Middle frontal gyrus (tissue), 1 donor: ENCODE measurements around the gene AGPAT2.
"Not testable (repeated sequence)": the region's sequence is repeated elsewhere in the genome, so short reads cannot be mapped to it uniquely, and the experiment has no call there.

Source experiments
- DNase-seq: peaks from one replicate; pipeline ENCODE4 v3.0.0-alpha.2; 2015; ENCODE audit warnings: low spot score; ENCODE audit errors: extremely low spot score

Gene AGPAT2

DNA sequence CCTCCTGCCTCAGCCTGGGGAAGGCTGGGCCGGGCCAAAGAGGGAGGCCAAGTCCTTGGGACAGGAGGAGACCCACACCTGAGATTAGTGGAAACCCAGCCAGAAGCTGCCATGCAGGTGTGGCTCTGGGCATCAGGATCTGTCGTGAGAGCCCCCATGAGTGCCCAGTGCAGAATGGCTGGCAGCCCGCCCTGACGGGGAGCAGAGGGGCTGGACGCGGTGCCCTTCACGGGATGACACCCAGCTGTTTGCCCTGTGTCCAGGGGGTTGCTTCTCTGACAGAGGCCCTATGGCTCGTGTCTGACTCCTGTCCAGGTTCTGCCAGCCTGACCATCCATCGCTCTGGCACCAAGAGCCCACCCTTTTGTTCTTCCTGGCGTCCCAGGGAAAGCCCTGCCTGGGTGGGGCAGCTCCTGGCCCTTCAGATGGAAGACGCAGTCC lies 33.7 kb upstream of the AGPAT2 start:
- DNase-seq: no peak

DNA sequence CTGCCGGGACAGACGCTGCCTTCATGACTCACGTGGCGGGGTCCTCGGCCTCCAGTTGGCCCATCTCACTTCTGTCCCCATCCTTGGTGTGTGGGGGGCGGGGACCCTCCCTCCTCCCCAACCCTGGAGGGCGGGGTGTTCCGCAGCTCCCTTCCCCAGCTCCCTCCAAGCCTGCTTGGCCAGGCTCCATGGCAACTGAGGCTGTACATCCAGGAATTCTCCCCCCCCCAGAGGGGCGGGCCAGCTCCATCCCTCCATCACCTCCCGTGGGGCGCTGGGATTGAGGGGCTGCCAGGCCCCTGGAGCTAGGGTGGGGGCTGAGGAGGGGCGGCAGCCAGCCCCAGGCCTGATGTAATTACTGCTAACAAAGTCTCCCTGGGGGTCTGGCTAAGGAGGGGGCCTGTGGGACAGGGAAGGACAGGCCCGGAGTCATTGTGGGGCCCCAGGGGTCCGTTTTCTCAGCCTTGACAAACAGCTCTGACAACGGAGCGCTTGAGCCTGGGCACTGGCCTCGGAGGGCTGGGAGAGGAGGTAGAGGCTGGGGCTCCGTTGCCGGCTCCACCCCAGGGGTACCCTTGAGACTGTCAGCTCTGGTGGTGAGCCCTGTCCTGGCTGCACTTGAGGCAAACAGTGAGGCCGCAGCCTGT lies 33.1 kb upstream of the AGPAT2 start:
- no peak for DNase-seq

DNA sequence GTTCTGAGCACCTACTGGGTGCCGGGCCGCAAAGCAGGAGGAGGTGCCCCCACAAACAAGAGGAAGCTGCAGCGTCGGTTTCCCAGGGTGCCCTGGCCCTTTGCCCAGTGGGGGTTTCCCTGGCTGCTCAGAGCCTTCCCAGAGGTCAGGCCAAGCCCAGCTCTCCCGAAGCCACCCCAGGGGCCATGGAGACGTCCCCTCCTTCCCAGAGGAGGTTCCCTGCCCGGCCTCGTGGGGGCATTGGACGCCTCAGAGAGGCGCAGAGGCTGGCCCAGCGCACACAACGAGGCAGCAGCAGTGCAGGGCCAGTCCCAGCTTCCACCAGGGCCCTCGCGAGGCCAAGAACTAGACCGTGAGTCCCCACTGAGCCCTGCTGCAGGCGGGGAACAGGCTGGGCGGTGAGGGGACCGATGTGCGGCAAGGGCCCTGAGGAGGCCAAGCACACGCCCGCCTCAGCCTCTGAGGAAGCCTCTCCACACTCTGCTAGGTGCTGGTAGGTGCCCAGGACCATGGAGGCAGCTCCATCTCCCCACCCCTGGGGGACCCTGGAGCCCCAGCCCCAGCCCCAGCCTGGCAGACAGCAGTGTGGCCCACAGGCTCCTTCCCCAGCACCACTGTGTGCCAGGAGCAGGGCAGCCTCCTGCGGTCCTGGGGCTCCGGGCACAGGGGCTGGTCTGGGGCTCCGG lies 32.1 kb upstream of the AGPAT2 start:
- no peak for DNase-seq

DNA sequence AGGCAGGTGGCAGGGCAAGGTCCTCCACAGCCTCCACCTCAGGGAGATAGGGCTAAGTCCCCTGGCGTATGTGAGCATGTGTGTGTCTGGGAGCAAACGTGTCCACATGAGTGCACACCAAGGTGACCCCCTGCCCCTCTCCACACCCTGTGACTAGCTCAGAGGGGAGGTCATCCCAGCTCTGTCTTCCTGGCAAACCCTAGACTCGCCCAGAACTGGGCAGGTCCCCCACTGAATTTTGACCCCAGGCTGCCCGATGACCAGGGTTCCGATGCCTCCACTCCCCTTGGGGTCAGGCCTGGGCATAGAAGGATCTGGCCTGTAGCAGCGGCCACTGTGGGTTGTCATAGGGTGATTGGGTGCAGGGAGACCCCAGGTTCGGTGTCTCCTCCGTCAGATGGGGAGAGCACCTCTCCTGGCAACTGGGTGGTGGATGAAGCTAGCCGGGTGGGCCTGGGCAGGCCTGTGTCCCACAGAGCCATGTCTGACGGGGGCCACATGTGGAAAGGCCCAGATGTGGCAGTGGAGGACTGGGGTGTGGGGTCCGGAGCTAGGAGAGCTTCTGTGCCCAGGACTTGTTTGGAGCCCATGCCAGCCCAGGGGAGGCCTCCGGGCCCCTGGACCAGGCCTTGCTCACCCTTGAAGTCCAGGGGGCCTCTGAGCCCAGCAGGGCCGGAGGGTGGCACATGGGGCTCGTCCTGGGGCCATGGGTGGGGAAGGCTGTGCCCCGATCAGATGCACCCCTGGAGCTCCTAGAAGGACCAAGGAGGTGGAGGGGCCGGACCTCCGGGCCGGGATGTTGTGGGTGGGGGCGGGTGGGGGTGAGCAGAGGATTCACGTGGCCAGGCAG lies 31.3 kb upstream of the AGPAT2 start:
- no peak for DNase-seq

DNA sequence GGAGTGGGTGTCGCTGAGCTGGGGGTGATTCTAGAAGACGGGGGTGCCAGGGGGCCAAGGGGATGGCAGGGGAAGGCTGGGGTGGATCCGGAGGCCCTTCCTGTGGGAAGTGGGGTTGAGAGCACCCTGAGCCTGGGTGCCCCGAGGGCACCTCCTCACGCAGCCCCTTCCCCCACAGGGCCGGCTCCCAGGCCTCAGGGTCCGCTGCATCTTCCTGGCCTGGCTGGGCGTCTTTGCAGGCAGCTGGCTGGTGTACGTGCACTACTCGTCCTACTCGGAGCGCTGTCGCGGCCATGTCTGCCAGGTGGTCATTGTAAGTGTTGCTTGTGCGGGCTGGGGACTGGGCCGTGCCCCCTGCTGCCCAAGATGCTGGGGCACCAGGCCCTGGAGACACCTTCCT lies 30.1 kb upstream of the AGPAT2 start:
- DNase-seq: no peak

DNA sequence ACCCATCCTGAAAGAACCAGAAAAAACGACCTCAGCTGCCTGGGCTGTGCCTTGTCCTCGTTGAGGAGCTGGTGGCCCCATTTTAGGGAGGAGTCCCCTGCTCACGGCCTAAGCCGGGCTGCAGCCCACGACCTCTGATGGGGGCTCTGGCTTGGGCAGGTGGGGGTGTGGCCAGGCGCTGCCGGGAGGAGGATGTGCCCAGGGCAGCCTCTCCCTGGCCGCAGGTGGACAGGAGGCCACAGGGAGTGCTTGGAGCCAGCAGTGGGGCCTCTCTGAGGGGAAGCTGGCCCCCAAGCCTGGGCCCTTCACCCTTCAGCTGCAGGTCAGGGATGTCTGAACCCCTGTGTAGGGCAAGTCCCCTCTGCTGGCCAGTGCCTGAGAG lies 27.6 kb upstream of the AGPAT2 start:
- no peak for DNase-seq

DNA sequence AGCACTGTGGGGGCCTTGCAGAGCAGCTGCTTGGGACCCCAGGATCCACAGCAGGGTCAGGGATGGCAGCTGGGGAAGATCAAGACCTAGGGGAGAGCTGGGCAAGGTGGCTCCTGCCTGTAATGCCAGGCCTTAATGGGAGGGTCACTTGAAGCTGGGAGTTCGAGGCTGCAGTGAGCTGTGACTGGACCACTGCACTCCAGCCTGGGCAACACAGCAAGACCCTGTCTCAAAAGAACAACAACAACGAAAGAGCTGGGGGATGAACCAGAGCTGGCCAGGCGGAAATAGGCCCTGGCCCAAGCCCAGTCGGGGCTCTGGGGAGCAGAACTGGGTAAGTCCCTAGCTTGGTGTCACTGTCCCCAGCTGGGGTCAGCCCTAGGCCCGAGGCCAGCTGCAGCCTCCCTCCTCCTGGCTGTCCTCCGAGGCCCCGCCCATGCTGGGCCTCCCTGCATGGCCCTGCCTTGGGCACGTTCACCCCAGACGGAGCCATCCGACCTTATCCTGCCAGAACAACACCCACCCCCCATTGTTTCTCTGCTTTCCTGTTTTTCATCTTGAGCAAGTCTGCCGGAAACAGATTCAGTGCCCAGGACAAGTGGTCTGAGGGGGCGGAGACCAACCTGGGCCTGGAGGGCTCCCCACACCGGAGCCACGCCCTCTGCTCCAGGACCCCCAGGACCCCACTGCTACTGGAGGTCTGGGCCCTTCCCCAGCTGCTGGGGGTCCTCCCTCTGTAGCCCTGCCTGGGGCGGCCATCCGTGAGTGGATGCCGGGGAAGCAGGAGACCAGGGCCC lies 27.0 kb upstream of the AGPAT2 start:
- DNase-seq: no peak

DNA sequence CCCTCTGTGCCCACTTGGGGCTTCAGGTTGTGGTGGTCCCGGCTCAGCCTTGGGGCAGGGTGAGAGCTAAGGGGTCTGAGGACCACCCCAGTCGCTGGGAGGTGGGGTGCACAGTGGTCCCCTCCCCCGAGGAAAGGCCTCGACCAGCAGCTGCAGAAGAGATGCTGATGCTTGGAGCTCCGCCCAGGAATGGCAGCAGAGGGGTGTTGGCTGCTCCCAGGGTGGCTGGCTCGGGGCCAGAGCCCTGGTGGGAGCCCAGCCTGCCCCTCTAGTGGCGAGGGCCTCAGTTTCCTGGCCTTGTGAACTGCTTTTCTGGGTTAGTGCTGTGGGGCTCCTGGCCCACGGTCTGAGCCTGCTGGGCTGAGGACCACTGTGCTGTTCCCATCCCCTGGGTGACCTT lies 26.3 kb upstream of the AGPAT2 start:
- no peak for DNase-seq

DNA sequence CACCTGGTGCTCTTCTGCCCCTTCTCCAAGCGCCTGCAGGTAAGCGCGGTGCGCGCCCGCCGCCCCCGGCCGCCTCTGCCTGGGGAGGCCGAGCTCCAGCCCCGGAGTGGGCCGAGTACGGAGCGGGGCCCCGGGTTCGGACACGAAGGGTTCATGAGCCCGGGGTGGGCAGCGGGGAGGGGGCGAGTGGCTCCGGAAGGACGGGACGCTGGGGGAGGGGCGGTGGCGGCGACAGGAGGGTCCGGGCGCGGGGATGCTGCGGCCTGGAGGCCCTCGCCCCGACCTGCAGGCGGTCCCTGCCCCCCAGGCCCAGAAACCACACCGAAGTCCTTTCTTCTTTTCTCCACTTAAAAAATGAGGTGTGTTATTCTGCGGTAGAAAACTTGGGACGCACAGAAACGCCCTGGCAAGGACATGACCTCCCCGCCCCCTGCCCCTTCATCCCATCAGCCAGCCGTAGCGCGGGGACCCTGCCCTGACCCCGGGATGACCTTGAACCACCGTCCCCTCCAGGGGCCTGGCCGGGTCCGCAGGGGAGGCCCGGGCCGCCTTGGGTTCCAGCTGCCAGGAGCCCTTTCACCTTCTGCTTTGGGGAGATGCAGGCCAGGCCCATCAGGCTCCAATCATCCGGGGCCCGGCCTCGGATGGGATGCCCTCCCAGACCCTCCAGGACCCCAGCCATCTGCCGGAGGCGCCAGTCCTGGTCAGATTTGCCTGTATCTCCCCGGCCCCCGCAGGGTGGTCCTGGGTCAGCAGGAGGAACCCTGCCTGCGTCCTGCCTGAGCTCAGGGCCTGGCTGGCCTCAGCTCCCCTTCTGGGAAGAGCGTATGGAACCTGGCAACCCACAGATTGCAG lies 25.7 kb upstream of the AGPAT2 start:
- no peak for DNase-seq

DNA sequence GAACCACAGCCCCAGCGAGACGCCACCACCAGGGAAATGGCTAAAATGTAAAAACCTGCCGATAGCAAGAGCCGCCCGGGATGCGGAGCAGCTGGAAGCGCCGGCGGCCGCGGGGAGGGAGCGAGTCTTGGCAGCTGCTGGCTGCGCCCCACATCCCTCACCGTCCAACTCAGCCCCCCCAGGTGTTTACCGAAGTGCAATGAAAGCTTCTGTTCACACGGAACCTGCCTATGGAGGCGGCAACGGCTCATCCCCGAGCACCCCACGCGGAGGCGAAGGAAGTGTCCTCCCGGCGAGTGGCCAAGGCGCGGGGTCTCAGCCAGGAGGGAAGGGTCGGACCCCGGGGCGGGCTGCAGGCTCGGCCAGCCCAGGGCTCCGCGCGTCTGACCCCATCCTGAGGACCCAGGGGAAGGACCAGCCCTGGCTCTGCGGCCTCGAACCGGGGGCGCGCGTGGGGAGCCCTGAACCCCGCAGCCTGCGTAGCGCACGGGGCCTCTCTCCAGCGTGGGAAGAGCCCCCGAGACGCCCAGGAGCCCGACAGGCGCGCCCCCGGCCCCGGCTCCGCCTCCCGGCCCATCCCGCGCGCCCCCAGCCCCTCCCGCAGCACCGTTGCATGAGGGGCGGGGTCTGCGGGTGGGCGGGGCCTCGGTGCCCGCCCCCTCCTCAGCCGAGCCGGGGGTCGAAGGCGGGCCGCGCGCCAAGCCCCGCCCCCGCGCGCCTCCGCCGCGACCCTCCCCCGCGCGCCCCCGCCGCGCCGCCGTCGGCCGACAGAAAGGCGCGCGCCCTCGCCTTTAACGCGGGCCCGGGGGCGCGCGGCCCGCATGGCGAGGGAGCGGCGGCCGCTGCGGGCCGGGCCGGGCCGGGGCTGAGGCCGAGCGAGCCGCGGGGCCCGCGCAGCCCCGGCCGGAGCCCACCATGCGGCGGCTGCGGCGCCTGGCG lies 24.8 kb upstream of the AGPAT2 start, which contains the start of gene DIPK1B:
Gene DIPK1B (plus strand): TSS at position 822 of the 939 bp plus-strand sequence. CDS start 94 bp downstream, at position 916.
- DNase-seq: no peak

DNA sequence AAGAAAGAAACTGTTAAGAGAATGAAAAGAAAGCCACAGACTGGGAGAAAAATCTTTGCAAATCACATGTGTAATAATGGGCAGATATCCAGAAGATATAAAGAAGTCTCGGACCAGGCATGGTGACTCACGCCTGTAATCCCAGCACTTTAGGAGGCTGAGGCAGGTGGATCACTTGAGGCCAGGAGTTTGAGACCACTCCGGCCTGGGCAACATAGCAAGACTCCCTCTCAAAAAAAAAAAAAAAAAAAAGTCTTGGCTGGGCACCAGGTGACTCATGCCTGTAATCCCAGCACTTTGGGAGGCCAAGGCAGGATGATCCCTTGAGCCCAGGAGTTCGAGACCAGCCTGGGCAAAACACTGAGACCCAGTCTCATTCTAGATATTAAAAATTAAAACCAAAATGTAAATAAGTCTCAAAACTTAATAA lies 24.0 kb upstream of the AGPAT2 start:
- not testable (repeated sequence) for DNase-seq

DNA sequence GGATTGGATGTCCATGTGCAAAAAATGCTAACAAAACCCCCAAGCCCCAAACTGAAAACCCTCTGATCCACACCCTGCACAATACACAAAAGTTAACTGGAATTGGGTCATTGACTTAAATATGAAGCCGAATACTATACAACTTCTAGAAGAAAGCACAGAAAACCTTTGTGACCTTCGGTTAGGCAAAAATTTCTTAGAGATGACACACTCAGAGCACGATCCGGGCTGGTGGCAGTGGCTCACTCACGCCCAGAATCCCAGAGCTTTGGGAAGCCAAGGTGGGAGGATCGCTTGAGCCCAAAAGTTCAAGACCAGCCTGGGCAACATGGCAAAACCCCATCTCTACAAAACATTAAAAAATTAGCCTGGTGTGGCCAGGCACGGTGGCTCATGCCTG lies 23.3 kb upstream of the AGPAT2 start:
- no peak for DNase-seq

DNA sequence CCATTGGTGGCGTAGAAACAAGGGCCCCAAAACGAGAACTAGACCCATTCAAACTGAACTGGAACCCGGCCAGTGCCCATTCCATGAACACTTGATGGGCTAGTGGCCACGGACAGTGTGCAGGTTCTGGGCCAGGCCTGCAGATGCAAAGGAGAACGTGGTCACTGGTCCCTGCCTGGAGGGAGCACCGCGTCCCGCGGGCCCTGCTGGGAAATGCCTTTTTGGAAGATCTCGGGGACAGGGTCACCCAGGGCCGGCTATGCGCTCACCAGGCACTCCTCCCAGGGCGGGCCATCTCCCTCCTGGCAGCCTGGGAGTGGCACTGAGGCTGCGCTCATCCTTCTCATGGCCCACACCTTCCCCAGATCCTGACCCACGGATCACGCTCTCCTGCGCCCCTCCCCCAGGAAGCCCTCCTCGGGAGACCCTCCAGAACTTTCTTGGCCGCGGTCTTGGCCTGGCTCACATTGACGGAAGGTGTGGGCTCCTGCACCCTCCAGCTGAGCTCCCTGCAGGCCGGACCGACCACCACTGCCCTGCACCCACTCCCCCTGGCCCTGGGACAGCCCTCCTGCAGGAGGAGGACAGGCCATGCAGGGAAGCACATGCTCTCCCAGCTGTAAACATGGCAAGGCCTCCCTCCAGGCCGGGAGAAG lies 22.3 kb upstream of the AGPAT2 start:
- no peak for DNase-seq

DNA sequence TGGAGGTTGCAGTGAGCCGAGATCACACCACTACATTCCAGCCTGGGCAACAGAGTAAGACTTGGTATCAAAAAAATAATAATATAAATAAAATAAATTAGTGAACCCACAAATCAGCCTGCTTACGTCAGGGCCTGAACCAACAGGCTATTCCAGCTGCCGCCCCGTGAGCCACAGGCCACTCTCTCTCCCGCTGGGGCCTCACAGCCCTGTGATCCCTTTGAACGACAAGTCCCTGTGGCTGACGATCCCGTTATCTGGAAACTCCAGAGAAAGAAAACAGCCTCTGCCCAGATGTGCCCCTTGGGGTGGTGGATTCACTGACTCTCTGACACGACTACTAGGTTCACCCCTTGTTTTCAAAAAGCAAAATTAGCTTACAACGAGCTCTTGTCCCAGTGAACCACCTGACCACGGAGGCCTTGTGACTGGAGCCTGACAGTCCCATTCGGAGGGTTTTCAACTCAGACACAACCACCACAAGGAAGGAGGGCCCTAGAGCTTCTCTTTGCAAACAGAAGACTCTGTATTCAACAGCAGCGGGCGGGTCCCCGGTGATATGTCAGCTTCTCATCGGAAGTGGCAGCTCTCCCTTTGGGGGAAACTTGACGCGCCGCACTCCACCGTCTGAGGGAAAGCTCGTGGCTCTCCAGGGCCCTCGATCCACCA lies 20.7 kb upstream of the AGPAT2 start:
- DNase-seq: no peak

DNA sequence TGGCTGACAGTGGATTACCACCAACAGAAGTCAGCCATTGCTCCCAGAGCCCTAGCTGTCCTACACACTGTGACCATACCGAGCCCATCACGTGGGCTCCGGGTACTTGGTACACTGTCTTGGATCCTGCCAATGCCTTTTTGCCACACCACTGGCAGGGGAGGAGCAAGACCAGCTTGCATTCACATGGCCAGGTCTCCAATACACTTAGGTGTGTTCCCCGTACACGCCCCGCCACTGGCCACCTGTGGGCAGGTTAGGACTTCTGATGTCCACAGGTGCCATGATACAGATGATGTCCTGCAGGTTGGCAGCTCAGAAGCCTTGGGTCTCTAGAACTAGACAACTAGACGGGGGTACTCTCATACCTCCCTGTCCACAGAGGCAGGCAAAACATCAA lies 19.8 kb upstream of the AGPAT2 start:
- no peak for DNase-seq

DNA sequence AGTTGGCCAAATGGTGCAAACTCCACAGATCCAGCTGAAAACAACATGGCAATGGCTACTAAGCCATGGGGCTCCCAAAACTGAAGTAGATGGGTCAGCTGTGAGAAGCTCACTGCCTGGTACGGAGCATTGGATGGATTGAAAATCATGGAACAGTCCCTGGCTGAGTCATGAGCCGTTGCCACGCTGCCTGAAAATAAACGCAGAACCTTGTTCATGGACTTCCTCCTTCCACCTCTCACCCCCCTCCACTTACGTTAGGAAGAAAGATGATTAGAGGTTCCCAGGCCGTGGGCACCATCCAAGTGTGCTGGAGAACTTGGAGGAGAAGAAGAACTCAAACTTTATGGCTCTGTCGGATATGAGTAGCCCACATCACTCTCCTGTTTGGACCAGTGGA lies 18.3 kb upstream of the AGPAT2 start:
- DNase-seq: no peak

DNA sequence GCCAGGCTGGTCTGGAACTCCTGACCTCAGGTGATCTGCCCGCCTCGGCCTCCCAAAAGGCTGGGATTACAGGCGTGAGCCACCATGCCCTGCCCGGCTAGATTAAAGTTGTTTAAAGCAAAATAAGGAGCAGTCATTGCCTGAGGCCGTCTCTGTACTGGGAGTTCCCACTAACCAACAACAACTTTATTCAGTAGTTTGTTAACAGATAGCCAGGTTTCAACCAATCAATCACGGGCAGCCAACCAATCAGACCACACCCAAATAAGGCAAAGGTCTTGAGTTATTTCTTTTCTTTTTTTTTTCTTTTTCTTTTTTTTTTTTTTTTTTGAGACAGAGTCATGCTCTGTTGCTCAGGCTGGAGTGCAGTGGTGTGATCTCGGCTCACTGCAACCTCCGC lies 17.5 kb upstream of the AGPAT2 start:
- DNase-seq: not testable (repeated sequence)

DNA sequence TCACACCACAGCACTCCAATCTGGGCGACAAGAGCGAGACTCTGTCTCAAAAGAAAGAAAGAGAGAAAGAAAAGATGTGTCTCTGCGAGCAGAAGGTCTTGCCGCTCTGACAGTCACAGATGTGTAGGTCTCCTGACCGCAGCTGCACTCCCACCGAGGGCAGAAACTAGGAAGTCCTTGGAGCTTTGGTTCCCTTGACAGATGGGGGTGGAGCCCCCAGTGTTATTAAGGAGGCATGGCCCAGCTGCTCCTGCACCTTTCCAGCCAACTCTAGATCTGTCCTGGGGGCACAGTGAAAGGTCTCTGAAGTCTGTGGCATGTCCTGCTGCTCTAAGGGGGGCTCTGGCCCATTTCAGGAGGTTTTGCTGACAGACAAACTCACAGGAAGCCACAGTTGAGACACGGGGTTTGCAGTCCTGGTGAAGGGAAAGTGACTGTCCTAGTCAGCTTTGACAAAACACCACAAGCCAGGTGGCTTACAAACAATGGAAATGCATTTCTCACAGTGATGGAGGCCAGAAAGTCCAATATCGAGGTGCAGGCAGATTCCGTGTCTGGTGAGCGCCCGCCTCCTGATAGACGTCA lies 16.1 kb upstream of the AGPAT2 start:
- DNase-seq: no peak
